GM12872 (cell line): ENCODE results near the gene DDX3Y.

Source experiments
- CTCF ChIP-seq: IDR thresholded peaks from 3 replicates; pipeline ENCODE4 v1.5.1; 2011; ENCODE audit warnings: low read depth, mild to moderate bottlenecking, low read length, moderate library complexity; ENCODE audit not compliant: insufficient read depth

Gene DDX3Y

GRCh38 chrY:12913541-12913940 is 8.9 kb downstream of the DDX3Y start:
- TF ChIP-seq CTCF, result no peak

DNA sequence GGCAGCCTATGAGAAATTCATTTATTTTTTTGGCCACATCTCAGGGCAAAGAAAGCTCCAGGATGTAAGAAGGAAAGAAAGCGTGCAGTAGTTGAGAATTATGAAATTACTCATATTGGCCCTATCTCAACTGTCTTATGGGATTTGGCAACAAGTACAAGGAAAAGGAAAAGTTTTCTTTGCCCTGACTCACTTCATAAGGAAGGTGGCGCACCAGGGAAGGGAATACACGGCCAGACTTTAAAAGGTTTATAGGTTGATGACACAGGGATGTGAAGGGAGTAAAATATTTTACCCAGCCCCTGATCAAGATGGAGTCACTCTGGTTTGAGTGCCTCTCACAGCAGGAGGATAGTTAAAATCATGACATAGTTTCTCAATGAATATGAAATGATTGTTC is 23.4 kb downstream of the DDX3Y start:
- no peak for TF ChIP-seq CTCF

DNA sequence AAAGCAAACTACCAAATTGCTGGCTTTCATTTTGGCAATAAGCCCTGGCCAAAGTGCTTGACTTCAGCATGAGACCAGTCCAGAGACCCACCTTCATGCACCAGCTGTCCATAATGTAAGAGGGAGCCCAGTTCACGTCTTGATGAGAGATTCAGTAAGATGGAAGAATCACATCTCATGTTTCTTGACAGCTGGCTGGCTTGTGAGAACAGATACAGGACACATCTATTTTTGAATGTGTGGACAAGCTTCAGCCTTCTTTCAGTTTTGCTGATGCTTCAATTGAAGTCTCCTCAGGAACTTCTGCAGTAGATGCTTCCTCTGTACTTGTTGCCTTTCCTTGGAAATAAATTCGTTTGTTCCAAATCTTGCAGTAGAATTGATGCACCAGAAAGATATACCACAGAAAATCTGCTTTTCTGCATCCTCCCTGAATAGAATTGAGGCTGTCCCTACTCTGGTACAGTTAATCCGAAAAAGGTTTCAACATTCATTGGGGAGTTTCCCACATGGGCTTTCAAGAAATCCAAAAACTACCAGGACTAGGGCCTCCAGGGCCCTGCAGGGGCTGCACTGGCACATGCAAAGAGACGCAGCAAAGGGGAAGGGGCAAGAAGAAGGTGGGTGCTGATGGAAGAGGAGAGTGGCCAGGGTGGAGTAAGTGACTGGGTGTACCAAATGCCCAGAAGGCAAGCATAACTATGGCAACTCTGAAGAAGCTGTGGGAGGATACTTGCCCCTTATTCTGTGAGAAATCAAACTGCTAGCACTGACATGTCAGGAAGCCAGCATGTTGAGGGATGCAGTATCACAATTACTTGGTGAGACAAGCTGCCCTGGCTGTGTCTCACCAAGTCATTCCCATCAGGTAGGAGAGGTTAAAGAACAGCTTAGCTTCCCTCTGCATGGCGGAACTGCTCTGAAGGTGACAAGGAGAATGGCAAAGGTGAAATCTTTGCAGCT is 37.3 kb downstream of the DDX3Y start:
- TF ChIP-seq CTCF, result no peak
